Neural cell (in vitro differentiated cells): Measurements from ENCODE around the gene RAD51B.

Experiments
- CTCF ChIP-seq: fragments of 450-650 bp; IDR thresholded peaks from 2 replicates; pipeline ENCODE4 v1.5.1; 2014; ENCODE audit warnings: antibody characterized with exemption, mild to moderate bottlenecking, moderate library complexity; ENCODE audit not compliant: poor library complexity, severe bottlenecking
- EP300 ChIP-seq: fragments of 450-650 bp; conservative IDR thresholded peaks from 2 replicates; pipeline ENCODE4 v1.6.1; 2014; ENCODE audit warnings: antibody characterized with exemption, mild to moderate bottlenecking, moderate library complexity; ENCODE audit not compliant: poor library complexity, severe bottlenecking
- EZH2 ChIP-seq: fragments of 200-600, 300-800 bp; shearing (Covaris generic), sonication (generic); IDR thresholded peaks from 2 replicates; pipeline ENCODE4 v1.6.1; 2014; ENCODE audit warnings: antibody characterized with exemption, low read length, borderline replicate concordance, mild to moderate bottlenecking; ENCODE audit not compliant: insufficient read depth, poor library complexity, severe bottlenecking
- REST ChIP-seq: IDR thresholded peaks from 2 replicates; pipeline ENCODE4 v1.6.1; 2012; ENCODE audit warnings: borderline replicate concordance
- SMC3 ChIP-seq: fragments of 450-650 bp; conservative IDR thresholded peaks from 2 replicates; pipeline ENCODE4 v1.6.1; 2014; ENCODE audit warnings: antibody characterized with exemption, mild to moderate bottlenecking, moderate library complexity; ENCODE audit not compliant: poor library complexity

- TF ChIP-seq CTCF, result no peak
- TF ChIP-seq SMC3, result no peak
- TF ChIP-seq REST, result no peak
- no peak for TF ChIP-seq EP300
- no peak for TF ChIP-seq EZH2
Observed at GRCh38 chr14:68518761-68519670, 699.4 kb downstream of the RAD51B start.
